Neural progenitor cell (in vitro differentiated cells): ENCODE measurements around the gene DCP2.
"Not testable (repeated sequence)": the region's sequence is repeated elsewhere in the genome, so short reads cannot be mapped to it uniquely, and the experiment has no call there.

Experiments
- CTCF ChIP-seq: fragments of 200-600 bp; sonication (generic); IDR thresholded peaks from 2 replicates; pipeline ENCODE4 v1.5.1; 2017; ENCODE audit warnings: antibody characterized with exemption, mild to moderate bottlenecking
- EZH2 ChIP-seq: fragments of 200-600 bp; sonication (generic); IDR thresholded peaks from 2 replicates; pipeline ENCODE4 v1.6.1; 2017; ENCODE audit warnings: antibody characterized with exemption, mild to moderate bottlenecking, moderate library complexity

GRCh38 chr5:112959872-112960271 is 16.7 kb upstream of the DCP2 start:
- not testable (repeated sequence) for TF ChIP-seq EZH2, CTCF
